Caco-2 (cell line): ENCODE measurements around the gene ABCA1. TPM values are rescaled to one million over a fixed set of nuclear protein-coding genes. Genes with fewer than 3 reads are reported as not detected.
"Not testable (repeated sequence)": the region's sequence is repeated elsewhere in the genome, so short reads cannot be mapped to it uniquely, and the experiment has no call there.

Experiments
- BruUV-seq: library from RNA; stranded (reverse); fragments of 400-500 nt; replicated peaks from 2 replicates; lab custom pipeline; 2021; lab: Mats Ljungman, UMichigan
- CTCF ChIA-PET: fragments of 300-600 bp; sonication (Branson Sonifier 250); formaldehyde crosslinking; loops from one replicate; lab custom pipeline; 2022; ENCODE audit warnings: antibody characterized with exemption; lab: Charles Lee
- POLR2A ChIA-PET: fragments of 300-600 bp; sonication (Branson Sonifier 250); formaldehyde crosslinking; loops from one replicate; lab custom pipeline; 2022; ENCODE audit warnings: antibody characterized with exemption; lab: Charles Lee
- DNase-seq, 2 experiments: peaks; one replicate each; pipeline versions ENCODE4 v3.0.0 to v3.0.0-alpha.2; 2020 to 2022
- H3K27me3 ChIP-seq: replicated peaks from 2 replicates; pipeline ENCODE4 v1.6.0; 2011; ENCODE audit warnings: low read length; ENCODE audit not compliant: control insufficient read depth, insufficient read depth
- H3K36me3 ChIP-seq: 2 replicates; pipeline ENCODE4 v1.5.1; 2011; ENCODE audit warnings: low read length; ENCODE audit not compliant: control insufficient read depth, insufficient read depth
- H3K4me1 ChIP-seq: fragments of 250-450 bp; sonication (Bioruptor Pico); 2 replicates; pipeline ENCODE4 v1.5.1; 2020; ENCODE audit warnings: mild to moderate bottlenecking
- H3K4me3 ChIP-seq: 2 replicates; pipeline ENCODE4 v1.5.1; 2011; ENCODE audit warnings: low read depth, mild to moderate bottlenecking, control low read depth, low read length
- H3K9me3 ChIP-seq: fragments of 250-450 bp; sonication (Bioruptor Pico); 2 replicates; pipeline ENCODE4 v1.5.1; 2020; ENCODE audit warnings: mild to moderate bottlenecking, moderate library complexity
- H3K27ac Mint-ChIP-seq: one replicate; pipeline ENCODE4 v1.8.0; 2022; ENCODE audit warnings: mixed read lengths; ENCODE audit not compliant: unreplicated experiment
- H3K27me3 Mint-ChIP-seq: one replicate; pipeline ENCODE4 v1.8.0; 2022; ENCODE audit warnings: mixed read lengths; ENCODE audit not compliant: insufficient read depth, unreplicated experiment
- H3K36me3 Mint-ChIP-seq: one replicate; pipeline ENCODE4 v1.8.0; 2022; ENCODE audit warnings: mild to moderate bottlenecking, mixed read lengths; ENCODE audit not compliant: insufficient read depth, unreplicated experiment
- H3K4me1 Mint-ChIP-seq: one replicate; pipeline ENCODE4 v1.8.0; 2022; ENCODE audit warnings: low read depth, mixed read lengths; ENCODE audit not compliant: unreplicated experiment
- H3K4me3 Mint-ChIP-seq: one replicate; pipeline ENCODE4 v1.8.0; 2022; ENCODE audit warnings: mild to moderate bottlenecking, moderate library complexity, mixed read lengths; ENCODE audit not compliant: unreplicated experiment
- H3K9me3 Mint-ChIP-seq: one replicate; pipeline ENCODE4 v1.8.0; 2022; ENCODE audit warnings: mixed read lengths; ENCODE audit not compliant: unreplicated experiment
- intact Hi-C: fragments of 100-400 bp; cut with micrococcal nuclease; formaldehyde crosslinking; loops from one replicate; pipeline ENCODE4 v1.10.0; 2022; ENCODE audit not compliant: unreplicated experiment
- total RNA-seq: library from RNA; stranded (reverse); gene quantifications from 2 replicates; pipeline ENCODE4 v1.2.3, GENCODE V29; 2022
- TF ChIP-seq, protein P1 (sequence below), 2 experiments: fragments of 200-600 bp in 1 of 2; IDR thresholded peaks; 1 replicate in 1 of 2; 2 replicates in 1 of 2; pipeline versions ENCODE4 v1.5.1 to v1.8.0; 2011 to 2022; ENCODE audit warnings: antibody characterized with exemption in 1 of 2, control low read depth in 1 of 2, inconsistent platforms in 1 of 2, low read depth in 1 of 2, low read length in 1 of 2, mild to moderate bottlenecking in 1 of 2, moderate library complexity in 1 of 2; ENCODE audit not compliant: insufficient read depth in 1 of 2, severe bottlenecking in 1 of 2, unreplicated experiment in 1 of 2

The ABCA1 gene
- total RNA-seq, 1 experiment from 2014 or later, result 14.0 TPM

GRCh38 chr9:104936291-104936690 lies 8.3 kb upstream of the ABCA1 start:
- H3K4me1 ChIP-seq, result 0 out of 2 replicates have a peak, but pooled peaks cover 4% of the 10 kb centered on the region
- ChIA-PET CTCF (no interaction called here), POLR2A (no interaction called here)
- Mint-ChIP-seq H3K9me3 (no peaks in the 10 kb centered on the region), H3K27me3 (no peaks in the 10 kb centered on the region), H3K36me3 (no peaks in the 10 kb centered on the region), H3K4me3 (no peak overlapping the region), H3K4me1 (peaks cover 8% of the 10 kb centered on the region), H3K27ac (no peak overlapping the region)
- H3K27me3 ChIP-seq, result no peaks in the 10 kb centered on the region
- DNase-seq, result no peak
- H3K4me3 ChIP-seq, result no peak overlapping the region
- no peaks in the 10 kb centered on the region for H3K9me3 ChIP-seq
- BruUV-seq, result no TSS peak
- TF ChIP-seq, protein P1, sequence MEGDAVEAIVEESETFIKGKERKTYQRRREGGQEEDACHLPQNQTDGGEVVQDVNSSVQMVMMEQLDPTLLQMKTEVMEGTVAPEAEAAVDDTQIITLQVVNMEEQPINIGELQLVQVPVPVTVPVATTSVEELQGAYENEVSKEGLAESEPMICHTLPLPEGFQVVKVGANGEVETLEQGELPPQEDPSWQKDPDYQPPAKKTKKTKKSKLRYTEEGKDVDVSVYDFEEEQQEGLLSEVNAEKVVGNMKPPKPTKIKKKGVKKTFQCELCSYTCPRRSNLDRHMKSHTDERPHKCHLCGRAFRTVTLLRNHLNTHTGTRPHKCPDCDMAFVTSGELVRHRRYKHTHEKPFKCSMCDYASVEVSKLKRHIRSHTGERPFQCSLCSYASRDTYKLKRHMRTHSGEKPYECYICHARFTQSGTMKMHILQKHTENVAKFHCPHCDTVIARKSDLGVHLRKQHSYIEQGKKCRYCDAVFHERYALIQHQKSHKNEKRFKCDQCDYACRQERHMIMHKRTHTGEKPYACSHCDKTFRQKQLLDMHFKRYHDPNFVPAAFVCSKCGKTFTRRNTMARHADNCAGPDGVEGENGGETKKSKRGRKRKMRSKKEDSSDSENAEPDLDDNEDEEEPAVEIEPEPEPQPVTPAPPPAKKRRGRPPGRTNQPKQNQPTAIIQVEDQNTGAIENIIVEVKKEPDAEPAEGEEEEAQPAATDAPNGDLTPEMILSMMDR (IDR thresholded peaks at IDR 0.05; ENCODE audit: insufficient read depth in 1 of 2, low read depth in 1 of 2, low read length in 1 of 2, severe bottlenecking in 1 of 2, unreplicated experiment in 1 of 2), result no peak
- intact Hi-C loops, result no loop called here
- no peaks in the 10 kb centered on the region for H3K36me3 ChIP-seq

DNA sequence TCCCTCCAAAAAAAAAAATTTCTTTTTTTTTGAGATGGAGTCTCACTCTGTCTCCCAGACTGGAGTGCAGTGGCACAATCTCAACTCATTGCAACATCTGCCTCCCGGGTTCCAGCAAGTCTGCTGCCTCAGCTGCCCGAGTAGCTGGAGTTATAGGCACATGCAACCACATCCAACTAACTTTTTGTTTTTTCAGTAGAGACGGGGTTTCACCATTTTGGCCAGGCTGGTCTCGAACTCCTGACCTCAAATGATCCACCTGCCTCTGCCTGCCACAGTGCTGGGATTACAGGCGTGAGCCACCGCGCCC lies 7.5 kb upstream of the ABCA1 start:
- H3K9me3 ChIP-seq, H3K4me3 Mint-ChIP-seq, intact Hi-C loops, H3K27me3 Mint-ChIP-seq, H3K9me3 Mint-ChIP-seq, H3K4me3 ChIP-seq, CTCF ChIA-PET, H3K36me3 ChIP-seq, H3K27me3 ChIP-seq, POLR2A ChIA-PET, BruUV-seq, H3K4me1 Mint-ChIP-seq, H3K36me3 Mint-ChIP-seq, DNase-seq, H3K27ac Mint-ChIP-seq: not testable (repeated sequence)
- H3K4me1 ChIP-seq, result peaks cover 11% of the 10 kb centered on the region

DNA sequence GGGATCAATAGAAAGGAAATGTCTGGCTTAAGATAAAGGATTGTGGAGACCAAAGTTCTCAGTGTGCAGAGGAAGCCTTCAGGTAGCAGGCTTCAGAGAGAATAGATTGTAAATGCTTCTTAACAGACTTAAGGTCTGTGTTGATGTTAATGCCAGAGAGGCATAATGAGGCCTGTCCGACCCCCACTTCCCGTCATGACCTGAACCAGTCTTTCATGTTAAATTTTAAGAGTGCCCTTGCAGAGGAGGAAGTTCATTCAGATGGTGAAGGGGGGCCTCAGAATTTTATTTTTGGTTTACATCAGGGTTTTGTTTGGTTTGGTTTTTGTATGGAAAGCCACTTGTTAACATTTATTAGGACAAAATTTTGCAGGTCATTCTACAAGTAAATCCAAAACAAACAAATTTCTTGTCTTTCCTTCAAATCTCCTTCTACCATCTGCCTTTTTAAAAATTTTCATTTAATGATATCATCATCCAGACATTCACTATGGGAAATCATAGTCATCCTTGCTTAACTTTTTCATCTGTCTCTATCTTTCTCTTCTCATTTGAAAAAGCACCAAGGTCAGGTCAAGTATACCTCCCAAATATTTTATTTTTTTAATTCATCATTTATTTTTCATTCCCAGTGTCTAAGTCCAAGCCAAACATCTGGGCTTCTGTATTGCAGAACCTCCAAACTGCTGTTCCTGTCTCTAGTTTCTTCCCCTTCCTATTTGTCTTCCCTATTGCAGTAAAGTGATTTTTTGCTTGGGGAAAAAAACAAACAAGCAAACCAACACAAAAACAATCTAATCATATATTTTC lies 6.9 kb upstream of the ABCA1 start:
- H3K36me3 Mint-ChIP-seq, result no peaks in the 10 kb centered on the region
- peaks cover 11% of the 10 kb centered on the region for H3K4me1 ChIP-seq
- H3K27me3 ChIP-seq, result no peaks in the 10 kb centered on the region
- H3K36me3 ChIP-seq, result no peaks in the 10 kb centered on the region
- CTCF ChIA-PET, result no interaction called here
- intact Hi-C loops, result no loop called here
- no peak overlapping the region for H3K4me3 Mint-ChIP-seq
- no peaks in the 10 kb centered on the region for H3K9me3 Mint-ChIP-seq
- no peaks in the 10 kb centered on the region for H3K27me3 Mint-ChIP-seq
- H3K9me3 ChIP-seq, result no peaks in the 10 kb centered on the region
- POLR2A ChIA-PET, result no interaction called here
- H3K4me3 ChIP-seq, result no peak overlapping the region
- no peak overlapping the region for H3K27ac Mint-ChIP-seq
- peaks cover 8% of the 10 kb centered on the region for H3K4me1 Mint-ChIP-seq
- no TSS peak for BruUV-seq
- no peak for DNase-seq
- TF ChIP-seq, protein P1 (IDR thresholded peaks at IDR 0.05; ENCODE audit: insufficient read depth in 1 of 2, low read depth in 1 of 2, low read length in 1 of 2, severe bottlenecking in 1 of 2, unreplicated experiment in 1 of 2), result no peak

DNA sequence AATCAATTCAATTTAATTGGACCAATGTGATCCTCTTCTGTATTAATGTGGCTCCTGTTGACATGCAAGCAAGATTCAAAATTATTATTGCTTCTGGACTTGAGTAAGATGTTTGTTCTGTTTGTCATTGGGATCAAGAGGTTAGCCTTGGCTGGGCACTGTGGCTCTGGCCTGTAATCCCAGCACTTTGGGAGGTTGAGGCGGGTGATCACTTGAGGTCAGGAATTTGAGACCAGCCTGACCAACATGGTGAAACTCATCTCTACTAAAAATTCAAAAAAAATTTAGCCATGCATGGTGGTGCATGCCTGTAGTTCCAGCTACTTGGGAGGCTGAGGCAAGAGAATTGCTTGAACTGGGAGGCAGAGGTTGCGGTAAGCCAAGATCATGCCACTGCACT lies 5.1 kb upstream of the ABCA1 start:
- peaks cover 16% of the 10 kb centered on the region for H3K4me1 Mint-ChIP-seq
- H3K4me3 Mint-ChIP-seq, BruUV-seq, H3K36me3 Mint-ChIP-seq, POLR2A ChIA-PET, H3K36me3 ChIP-seq, H3K4me3 ChIP-seq, H3K9me3 ChIP-seq, H3K27me3 ChIP-seq, DNase-seq, H3K9me3 Mint-ChIP-seq, H3K27me3 Mint-ChIP-seq, intact Hi-C loops, H3K27ac Mint-ChIP-seq: not testable (repeated sequence)
- H3K4me1 ChIP-seq, result peaks cover 13% of the 10 kb centered on the region
- CTCF ChIA-PET, result interaction anchor here (0.6 to 1.3 kb wide), 2 partner anchors 70 to 481 kb away, joined by 4 to 6 read pairs; no protein-coding TSS in a partner anchor
